ENCODE data around the gene MESP2.

MESP2 gene

DNA sequence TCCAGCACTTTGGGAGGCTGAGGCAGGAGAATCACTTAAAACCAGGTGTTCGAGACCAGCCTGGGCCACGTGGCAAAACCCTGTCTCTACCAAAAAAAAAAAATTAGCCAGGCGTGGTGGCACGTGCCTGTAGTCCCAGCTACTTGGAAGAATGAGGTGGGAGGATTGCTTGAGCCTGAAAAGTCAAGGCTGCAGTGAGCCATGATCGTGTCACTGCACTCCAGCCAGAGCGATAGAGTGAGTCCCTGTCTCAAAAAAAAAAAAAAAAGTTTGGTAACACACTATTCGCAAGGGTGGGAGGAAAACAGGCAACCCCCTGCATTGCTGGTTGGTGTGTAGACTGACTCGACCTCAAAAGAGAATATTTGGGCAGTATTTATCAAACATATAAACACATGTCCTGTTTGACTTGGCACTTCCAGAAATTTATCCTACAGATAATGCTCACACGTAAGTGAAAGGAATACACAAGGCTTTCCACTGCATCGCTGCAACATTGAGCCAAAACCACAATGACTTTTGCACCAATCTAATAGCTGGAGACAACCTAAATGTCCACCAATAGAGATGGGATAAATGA, 41.7 kb downstream of the MESP2 start:
- no peak for DNase-seq (ENCODE audit: low read depth)

DNA sequence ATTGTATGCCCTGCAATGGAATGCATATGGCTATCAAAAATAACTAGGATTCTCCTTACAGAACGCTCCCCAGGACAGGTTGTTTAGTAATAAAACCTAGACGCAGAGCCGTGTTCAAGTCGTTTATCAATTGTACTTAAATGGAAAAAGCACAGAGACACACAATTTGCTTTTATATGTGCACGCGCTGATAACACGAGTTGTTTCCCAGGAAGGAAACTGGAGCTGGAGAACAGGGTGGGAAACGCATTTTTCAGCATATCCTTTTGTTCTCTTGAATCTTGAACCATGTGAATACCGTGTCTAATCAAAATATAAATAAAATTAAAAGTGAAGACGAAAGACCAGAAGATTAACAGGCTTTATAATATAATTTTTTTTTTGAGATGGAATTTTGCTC, 42.2 kb downstream of the MESP2 start:
- DNase-seq (ENCODE audit: low read depth): no peak

DNA sequence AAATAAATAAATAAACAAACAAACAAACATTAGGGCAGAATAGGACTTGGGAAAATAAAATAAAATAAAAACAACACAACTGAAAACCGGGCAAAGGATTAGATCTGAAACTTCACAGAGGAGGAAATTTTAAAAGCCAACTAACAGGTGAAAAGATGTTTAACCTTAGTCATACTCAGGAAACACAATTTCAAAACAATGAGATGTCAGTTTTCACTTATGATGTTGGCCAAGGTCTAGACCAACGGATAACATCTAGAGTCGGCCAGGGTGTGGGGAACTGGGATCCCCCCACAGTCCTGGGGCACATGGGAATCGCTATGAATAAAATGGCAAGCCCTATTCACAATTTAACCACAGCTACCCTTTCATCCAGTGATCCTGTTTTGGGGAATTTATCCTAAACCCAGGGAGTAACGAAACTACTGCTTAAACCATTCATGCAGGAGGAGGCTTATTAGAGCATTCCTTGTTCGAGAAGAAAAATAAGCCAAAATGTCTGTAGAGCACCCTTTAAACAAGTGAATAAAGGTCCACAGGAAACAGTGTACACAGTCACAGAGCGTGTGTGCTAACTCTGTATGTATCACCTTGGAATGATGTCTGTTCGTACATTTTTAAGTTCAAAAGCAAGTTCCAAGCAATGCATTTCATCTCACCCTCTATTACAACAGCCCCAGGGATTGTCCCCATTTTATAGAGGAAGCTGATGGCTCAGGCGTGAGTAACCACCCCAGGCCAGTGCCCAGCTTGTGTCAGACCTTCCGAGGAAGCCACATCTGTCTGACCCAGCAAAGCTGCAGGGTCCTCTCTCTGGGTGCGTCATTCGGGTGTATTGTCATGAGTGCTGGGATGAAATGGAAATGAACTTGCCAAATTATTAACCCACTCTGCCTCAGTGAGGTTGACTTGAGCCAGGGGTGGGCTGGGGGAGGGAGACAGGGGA, 44.8 kb downstream of the MESP2 start:
- DNase-seq (ENCODE audit: low read depth): no peak

DNA sequence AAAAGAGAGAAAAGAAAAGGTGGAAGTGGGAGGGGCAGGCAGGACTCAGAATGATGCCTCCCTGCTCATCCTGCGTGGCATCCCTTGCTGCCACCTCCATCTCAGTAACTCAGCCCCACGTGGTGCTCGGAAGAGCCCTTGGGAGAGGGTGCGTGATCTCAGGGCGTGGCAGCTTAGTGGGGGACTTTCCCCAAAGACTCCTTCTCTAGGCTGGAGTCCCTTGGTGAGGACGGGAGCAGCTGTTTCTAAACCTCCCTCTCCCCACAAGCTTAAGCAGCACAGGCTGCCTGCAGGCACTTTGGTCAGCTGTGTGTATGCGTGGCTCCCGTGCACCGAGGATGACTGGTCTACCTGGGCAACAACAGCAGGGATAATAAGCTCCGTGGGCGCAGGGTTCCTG, 45.9 kb downstream of the MESP2 start:
- DNase-seq (ENCODE audit: low read depth): no peak

DNA sequence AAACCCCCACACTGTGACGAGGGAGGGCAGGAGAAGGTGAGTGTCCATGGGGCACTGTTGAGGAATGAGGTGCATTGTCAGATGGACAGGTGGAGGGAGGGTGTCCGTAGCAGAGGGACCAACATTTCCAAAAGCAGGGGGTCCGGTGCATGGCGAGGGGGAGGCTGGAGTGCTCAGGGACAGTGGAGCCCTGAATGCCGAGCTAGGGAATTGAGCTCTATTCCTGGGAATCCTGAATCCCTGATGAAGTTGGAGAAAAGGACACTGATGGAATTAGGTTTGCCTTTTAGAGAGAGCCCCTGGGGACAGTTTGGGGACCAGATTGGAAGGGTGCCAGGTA, 46.4 kb downstream of the MESP2 start:
- no peak for DNase-seq (ENCODE audit: low read depth)

DNA sequence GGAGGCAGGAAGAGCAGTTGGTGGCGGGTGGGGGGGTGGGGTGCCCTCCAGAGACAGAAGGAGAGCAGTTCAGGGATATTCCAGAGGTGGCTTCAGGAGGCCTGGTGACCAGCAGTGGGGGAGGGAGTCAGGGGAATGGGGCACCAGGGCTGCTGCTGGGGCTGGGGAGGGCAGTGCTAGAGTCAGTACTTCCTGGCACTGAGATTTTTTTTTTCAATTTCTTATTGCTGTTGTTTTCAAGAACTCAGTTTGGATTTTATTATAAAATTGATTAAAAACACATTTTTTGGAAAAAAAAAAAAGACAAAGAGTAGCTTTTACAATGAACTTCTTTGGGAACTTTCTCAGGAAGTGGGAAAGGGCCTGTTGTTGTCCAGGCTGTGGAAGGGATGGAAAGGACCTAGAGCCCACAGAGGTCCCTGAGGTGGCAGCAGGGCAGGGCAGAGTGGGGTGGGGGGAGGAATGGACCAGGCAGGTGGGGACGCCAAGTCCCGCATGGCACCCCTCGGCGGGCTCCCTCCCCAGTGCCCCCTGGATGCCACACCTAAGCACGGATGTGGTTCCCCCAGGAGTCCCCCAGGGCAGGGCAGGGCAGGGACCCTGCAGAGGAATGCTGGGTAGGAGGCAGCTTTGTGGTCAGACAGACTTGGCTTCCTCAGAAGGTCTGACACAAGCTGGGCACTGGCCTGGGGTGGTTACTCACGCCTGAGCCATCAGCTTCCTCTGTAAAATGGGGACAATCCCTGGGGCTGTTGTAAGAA, 47.0 kb downstream of the MESP2 start:
- no peak for DNase-seq (ENCODE audit: low read depth)

DNA sequence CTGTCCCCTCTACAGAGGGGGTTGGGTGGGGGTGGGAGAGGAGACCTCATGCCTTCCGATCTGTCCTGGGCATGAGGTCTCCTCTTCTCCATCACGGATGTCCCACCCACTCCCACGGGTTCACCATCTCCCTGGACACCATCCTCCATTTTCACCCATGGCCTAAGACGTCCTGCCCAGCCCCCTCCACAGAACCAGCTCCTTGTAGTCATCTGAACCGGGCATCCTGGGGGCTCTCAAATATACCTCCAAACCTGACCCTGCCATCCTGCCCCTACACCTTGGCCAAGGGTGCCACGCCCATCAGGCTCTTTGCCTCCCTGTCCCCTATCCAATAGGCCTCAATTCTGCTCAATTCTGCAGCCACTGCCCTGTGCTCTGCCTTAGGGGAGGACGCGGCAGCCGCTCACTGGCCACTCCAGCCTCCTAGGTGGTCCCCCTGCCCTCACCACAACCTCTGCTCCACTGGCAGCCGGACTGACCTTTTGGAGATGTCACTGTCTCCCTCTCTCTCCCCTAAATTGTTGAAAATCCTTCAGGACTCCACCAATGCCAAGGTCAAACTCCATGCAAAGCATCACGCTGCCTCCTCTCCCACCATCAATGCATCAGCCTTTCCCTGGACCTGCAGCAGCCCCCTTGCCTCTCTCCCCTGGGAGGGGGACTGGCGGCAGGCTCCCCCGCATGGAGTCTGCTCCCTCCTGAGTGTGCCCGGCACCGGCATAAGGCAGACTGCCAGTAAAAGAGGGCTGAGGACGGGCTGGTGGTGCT, 47.9 kb downstream of the MESP2 start:
- no peak for DNase-seq (ENCODE audit: low read depth)

DNA sequence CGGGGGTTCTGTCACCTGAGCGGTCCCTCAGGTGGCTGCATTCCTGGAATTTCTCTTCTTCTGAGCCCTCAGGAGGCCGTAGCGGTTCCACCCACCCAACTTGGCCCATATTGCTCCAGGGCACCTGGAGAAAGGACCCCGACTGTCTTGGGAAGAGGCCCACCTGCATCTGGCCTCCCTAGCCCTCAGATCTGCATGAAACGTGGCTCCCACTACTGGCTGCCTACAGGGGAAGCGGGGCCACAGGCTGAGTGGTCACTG, 48.4 kb downstream of the MESP2 start:
- no peak for DNase-seq (ENCODE audit: low read depth)

DNA sequence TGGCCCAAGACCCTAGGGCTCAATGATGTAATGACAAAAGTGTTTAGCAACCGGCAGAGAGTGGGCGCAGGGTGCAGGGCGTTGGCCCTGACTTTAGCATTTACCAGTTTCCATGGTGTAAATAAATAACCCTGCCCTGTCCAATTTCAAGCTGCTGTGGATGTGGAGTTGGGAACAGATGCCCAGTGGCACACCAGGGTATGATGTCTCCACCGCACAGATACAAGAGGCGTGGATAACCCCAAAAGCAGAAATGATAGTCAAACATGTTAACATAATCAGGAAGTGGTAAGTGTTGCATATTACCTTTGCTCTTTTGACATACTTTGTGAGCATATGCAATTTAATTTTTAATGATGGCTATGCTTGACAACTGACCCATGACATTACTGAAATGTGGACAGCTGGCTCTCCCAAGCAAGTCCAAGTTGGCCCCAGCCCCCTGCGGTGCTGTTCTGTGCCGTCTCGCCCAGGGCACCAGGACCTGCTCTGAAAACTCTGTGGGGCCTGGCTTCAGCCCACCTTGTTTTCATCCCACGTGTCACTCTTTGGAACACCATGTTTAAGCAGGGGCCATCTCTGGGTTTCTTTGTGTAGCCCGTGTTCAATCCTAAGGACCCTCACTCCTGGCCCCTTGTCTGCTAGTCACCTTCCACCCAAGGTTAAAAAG, 49.3 kb downstream of the MESP2 start:
- no peak for DNase-seq (ENCODE audit: low read depth)

DNA sequence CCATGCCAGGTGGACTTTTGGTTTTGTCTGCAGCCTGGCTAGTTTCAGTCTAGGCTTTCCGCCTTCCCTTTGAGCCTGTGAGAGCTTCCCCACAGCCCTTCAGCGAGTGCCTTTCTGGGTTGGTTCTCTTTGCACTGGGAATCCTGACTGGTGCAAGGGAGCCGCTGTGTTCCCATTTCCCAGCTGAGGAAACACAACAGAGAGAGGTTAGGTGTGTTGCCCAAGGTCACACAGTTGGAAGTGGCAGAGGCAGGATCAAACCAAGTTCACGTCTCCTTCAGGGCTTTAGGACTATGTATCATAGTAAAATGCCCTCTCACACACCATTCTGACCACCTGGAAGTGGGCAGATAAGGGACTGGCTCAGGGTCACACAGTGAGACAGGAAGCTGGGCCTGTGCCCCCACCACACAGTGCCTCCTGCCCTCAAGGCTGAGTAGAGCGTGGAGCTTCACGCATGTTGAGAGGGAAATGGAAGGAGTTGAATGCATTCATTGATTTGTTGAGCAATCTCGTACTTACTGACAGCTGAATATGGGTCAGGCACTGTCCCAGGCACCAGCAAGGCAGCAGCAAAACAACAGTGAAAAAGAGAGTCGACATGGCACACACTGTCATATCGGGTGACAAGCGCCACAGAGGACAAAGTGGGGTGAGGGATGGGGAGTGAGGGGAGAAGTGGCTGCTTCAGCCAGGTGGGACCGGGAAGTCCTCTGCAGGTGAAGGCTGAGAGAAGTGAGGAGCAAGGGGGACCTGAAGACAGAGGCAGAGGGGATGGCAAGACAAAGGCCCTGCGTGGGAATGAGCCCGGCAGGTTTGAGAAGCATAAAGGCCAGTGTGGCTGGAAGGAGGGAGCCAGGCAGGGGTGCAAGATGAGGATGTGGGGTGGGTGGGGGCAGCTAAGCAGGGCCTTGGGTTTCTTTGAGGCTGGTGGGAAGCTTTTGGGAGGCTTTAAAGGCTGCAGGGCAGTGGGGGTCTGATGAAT, 50.8 kb downstream of the MESP2 start:
- DNase-seq (ENCODE audit: low read depth): no peak

DNA sequence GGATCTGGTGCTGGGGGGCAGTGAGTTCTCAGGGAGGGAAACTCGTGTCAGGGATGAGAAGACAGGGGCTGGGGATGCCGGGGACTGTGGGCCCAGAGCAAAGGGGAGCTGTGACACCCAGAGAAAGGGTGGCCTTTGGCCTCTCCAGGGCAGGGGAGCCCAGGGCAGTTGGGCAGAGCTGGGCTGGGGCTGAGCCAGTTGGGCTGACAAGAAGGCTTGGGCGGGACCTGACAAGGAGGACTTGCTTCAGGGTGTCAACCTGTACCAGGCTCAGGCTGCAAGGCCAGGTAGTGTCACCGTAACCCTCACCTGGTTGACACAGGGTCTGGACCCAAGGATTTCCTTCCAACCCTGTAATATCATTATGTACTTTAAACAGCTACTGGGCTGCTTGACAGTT, 51.7 kb downstream of the MESP2 start:
- no peak for DNase-seq (ENCODE audit: low read depth)
